SK-N-MC (cell line): ENCODE results near the gene SEPTIN1.
"Not testable (repeated sequence)": the region's sequence is repeated elsewhere in the genome, so short reads cannot be mapped to it uniquely, and the experiment has no call there.

Source experiments
- DNase-seq: peaks from one replicate; pipeline ENCODE4 v3.0.0-alpha.2; 2011; ENCODE audit warnings: low read depth, low spot score
- H3K27ac ChIP-seq: fragments of 200-600 bp; sonication (generic); 2 replicates; pipeline ENCODE4 v1.5.1; 2016; ENCODE audit warnings: mixed run types
- H3K36me3 ChIP-seq: fragments of 200-600 bp; sonication (generic); 2 replicates; pipeline ENCODE4 v1.6.1; 2017; ENCODE audit warnings: antibody characterized with exemption, low read length, mixed read lengths; ENCODE audit not compliant: insufficient read depth
- H3K4me3 ChIP-seq: fragments of 200-600 bp; sonication (generic); 2 replicates; pipeline ENCODE4 v1.5.1; 2016
- H3K9ac ChIP-seq: fragments of 200-600 bp; sonication (generic); 2 replicates; pipeline ENCODE4 v1.8.0; 2017; ENCODE audit warnings: mixed run types, mixed read lengths; ENCODE audit not compliant: insufficient read length
- H3K9me3 ChIP-seq: fragments of 200-600 bp; sonication (generic); 2 replicates; pipeline ENCODE4 v1.6.1; 2017; ENCODE audit warnings: low read depth, mild to moderate bottlenecking, antibody characterized with exemption, low read length, moderate library complexity, mixed read lengths
- EZH2 ChIP-seq: fragments of 200-600 bp; sonication (generic); IDR thresholded peaks from one replicate; pipeline ENCODE4 v1.6.1; 2017; ENCODE audit warnings: antibody characterized with exemption
- FOXP2 ChIP-seq: optimal IDR thresholded peaks from 2 replicates; pipeline ENCODE3; 2011; ENCODE audit warnings: mild to moderate bottlenecking, moderate library complexity; ENCODE audit not compliant: insufficient read depth; ENCODE audit errors: extremely low read length, control extremely low read depth
- POLR2AphosphoS5 ChIP-seq: IDR thresholded peaks from 2 replicates; pipeline ENCODE4 v1.6.1; 2012; ENCODE audit warnings: mild to moderate bottlenecking, low read depth, low read length, borderline replicate concordance

The SEPTIN1 gene

GRCh38 chr16:30397056-30397455 is 14.7 kb upstream of the SEPTIN1 start:
- peak overlapping the region; percentile 37; the same call in 1 of the 2 replicates for H3K27ac ChIP-seq
- H3K9ac ChIP-seq = no peak overlapping the region
- TF ChIP-seq EZH2 (no peak), FOXP2 (no peak), POLR2AphosphoS5 (no peak)
- no peak for DNase-seq
- H3K9me3 ChIP-seq = no peaks in the 10 kb centered on the region
- no peak overlapping the region for H3K4me3 ChIP-seq
- H3K36me3 ChIP-seq = peaks cover 7% of the 10 kb centered on the region; the same call in 1 of the 2 replicates

GRCh38 chr16:30396627-30397026 is 14.3 kb upstream of the SEPTIN1 start:
- H3K27ac ChIP-seq, H3K36me3 ChIP-seq, H3K9me3 ChIP-seq, DNase-seq, H3K9ac ChIP-seq, H3K4me3 ChIP-seq: not testable (repeated sequence)

GRCh38 chr16:30395992-30396585 is 13.7 kb upstream of the SEPTIN1 start:
- Histone ChIP-seq H3K9me3 (no peaks in the 10 kb centered on the region), H3K36me3 (peaks cover 7% of the 10 kb centered on the region; the same call in 1 of the 2 replicates), H3K4me3 (peak overlapping the region; percentile 93), H3K27ac (peak overlapping the region; percentile 52), H3K9ac (peak overlapping the region; percentile 95)
- DNase-seq = no peak
- TF ChIP-seq EZH2 (no peak), FOXP2 (no peak), POLR2AphosphoS5 (no peak)

DNA sequence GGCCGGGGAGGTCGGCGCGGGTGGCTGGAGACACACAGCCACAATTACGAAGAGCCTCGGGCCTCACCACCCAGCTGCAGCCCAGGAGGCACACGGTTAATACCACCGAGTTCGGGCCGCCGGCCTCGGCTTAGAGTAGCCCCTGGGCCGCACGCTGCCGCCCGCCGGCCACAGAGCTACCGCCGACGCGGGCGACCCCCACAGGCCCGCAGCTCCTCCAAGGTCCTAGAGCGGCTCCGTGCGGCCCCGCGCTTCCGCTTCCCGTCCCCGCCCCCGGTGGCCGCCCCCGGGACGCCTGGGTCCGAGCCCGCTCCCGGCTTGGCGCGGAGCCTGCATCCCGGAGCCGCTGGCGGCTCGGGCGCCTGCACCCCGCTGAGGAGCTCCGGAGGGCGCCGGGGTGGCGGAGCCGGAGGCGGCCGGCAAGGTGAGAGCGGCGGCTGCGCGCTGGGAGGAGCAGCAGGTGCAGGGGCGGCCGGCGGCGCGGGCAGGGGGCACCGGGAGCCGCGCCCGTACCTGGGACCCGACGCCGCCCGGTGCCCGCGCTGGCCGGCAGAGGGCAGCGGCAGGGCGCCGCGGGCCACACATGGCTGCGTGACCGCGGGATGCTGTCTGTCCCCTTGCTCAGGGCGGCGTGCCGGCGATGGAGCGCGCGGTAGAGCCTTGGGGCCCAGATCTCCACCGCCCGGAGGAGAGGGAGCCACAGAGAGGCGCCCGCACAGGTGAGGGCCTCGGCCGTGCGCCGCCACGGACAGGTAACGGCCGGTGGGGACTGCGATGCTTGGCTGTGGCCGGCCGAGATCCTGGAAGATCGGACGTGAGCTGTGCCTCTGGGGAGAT is 13.0 kb upstream of the SEPTIN1 start, which contains the start of gene ZNF48:
Gene ZNF48 (plus strand): TSS at position 266 of the 837 bp plus-strand sequence. CDS start 375 bp downstream, at position 641.
- Histone ChIP-seq H3K9me3 (no peaks in the 10 kb centered on the region), H3K36me3 (peaks cover 7% of the 10 kb centered on the region; the same call in 1 of the 2 replicates), H3K4me3 (peak within 1 kb of the TSS; percentile 93), H3K9ac (peak within 1 kb of the TSS; percentile 95), H3K27ac (peak within 1 kb of the TSS; percentile 91)
- DNase-seq = no peak
- no peak for TF ChIP-seq POLR2AphosphoS5
- TF ChIP-seq EZH2 = no peak
- no peak for TF ChIP-seq FOXP2

DNA sequence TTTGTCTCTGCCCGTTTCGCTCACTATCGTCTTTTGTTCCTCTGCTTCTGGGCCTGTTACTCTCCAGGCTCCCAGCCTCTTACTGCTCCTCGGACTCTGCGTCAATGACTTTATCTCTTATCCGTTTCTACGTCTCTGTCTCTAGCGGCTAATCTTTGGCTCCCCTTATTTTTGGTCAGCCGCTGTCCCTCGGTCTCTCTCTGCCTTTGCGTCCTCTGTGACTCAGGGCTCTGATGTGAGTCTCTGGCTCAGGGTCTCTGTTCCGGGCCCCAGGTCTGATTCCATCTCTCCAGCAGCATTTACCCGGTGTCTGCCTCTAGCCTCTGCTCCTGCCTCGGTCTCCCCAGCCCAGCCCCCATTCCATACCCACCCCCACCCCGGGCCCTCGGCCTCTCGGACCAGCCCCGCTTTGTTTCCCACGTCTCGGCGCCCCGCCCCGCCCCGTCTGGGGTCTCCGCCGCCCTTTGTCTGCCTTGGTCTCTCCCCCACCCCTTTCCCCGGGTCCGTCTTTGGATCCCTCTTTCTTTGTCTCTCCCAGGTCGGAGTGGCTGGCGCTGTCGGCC is 12.3 kb upstream of the SEPTIN1 start:
- Histone ChIP-seq H3K27ac (peak overlapping the region; percentile 91), H3K4me3 (peak overlapping the region; percentile 93), H3K9me3 (no peaks in the 10 kb centered on the region), H3K9ac (peak overlapping the region; percentile 95), H3K36me3 (peaks cover 7% of the 10 kb centered on the region; the same call in 1 of the 2 replicates)
- DNase-seq = no peak
- TF ChIP-seq EZH2 (no peak), POLR2AphosphoS5 (no peak), FOXP2 (no peak)

- Histone ChIP-seq H3K36me3 (no peaks in the 10 kb centered on the region), H3K9ac (no peak overlapping the region), H3K9me3 (no peaks in the 10 kb centered on the region), H3K4me3 (no peak overlapping the region), H3K27ac (no peak overlapping the region)
- DNase-seq = no peak
- TF ChIP-seq FOXP2 (no peak), POLR2AphosphoS5 (no peak), EZH2 (no peak)
These were observed 1.2 kb upstream of the SEPTIN1 start for GRCh38 chr16:30383521-30383920.

GRCh38 chr16:30381291-30382041 is 895 bp downstream of the SEPTIN1 start:
- Histone ChIP-seq H3K36me3 (no peaks in the 10 kb centered on the region), H3K9me3 (no peaks in the 10 kb centered on the region), H3K9ac (no peak overlapping the region), H3K4me3 (no peak overlapping the region), H3K27ac (no peak overlapping the region)
- TF ChIP-seq POLR2AphosphoS5 (no peak), FOXP2 (no peak), EZH2 (no peak)
- no peak for DNase-seq

- TF ChIP-seq FOXP2 (no peak), POLR2AphosphoS5 (no peak), EZH2 (no peak)
- H3K9ac ChIP-seq = no peak overlapping the region
- no peak overlapping the region for H3K4me3 ChIP-seq
- H3K9me3 ChIP-seq = no peaks in the 10 kb centered on the region
- no peak overlapping the region for H3K27ac ChIP-seq
- no peaks in the 10 kb centered on the region for H3K36me3 ChIP-seq
- no peak for DNase-seq
These were observed 1.6 kb downstream of the SEPTIN1 start for GRCh38 chr16:30380803-30381208.
